HepG2 (cell line): Measurements from ENCODE around the gene HELB. TPM values are rescaled to one million over a fixed set of nuclear protein-coding genes. Genes with fewer than 3 reads are reported as not detected.

Source experiments
- BORCS8-MEF2B ChIP-seq: sonication (generic); formaldehyde crosslinking; IDR thresholded peaks from 2 replicates; pipeline ENCODE4 v1.8.0; 2022; ENCODE audit warnings: mild to moderate bottlenecking, missing genetic modification reagents
- BRD4 ChIP-seq: sonication (generic); formaldehyde crosslinking; IDR thresholded peaks from 2 replicates; pipeline ENCODE4 v1.4.0; 2020; ENCODE audit warnings: missing genetic modification reagents
- FIP1L1 ChIP-seq: fragments of 200-400 bp; formaldehyde crosslinking; IDR thresholded peaks from 2 replicates; pipeline ENCODE4 v1.6.1; 2018; ENCODE audit warnings: low read depth, mild to moderate bottlenecking, low read length, moderate library complexity, borderline replicate concordance; ENCODE audit not compliant: insufficient read depth
- GTF2F1 ChIP-seq: fragments of 150-350 bp; IDR thresholded peaks from 2 replicates; pipeline ENCODE4 v1.6.1; 2014; ENCODE audit warnings: low read length
- GZF1 ChIP-seq: sonication (generic); formaldehyde crosslinking; IDR thresholded peaks from 2 replicates; pipeline ENCODE4 v1.5.1; 2020; ENCODE audit warnings: mild to moderate bottlenecking, missing genetic modification reagents
- HMG20B ChIP-seq: conservative IDR thresholded peaks from 2 replicates; pipeline ENCODE4 v1.6.1; 2016; ENCODE audit warnings: missing genetic modification reagents, missing compliant biosample characterization
- LCORL ChIP-seq, 2 experiments: fragments of 450-650 bp in 1 of 2; sonication (generic) in 1 of 2; formaldehyde crosslinking in 1 of 2; IDR thresholded peaks; 2 replicates each; pipeline versions ENCODE4 v1.5.0 to v1.6.1; 2017 to 2020; ENCODE audit warnings: antibody characterized with exemption in 1 of 2, missing genetic modification reagents in 1 of 2
- MATR3 ChIP-seq: sonication (generic); formaldehyde crosslinking; IDR thresholded peaks from 2 replicates; pipeline ENCODE4 v1.4.0; 2020; ENCODE audit warnings: missing genetic modification reagents
- MAX ChIP-seq: IDR thresholded peaks from 2 replicates; pipeline ENCODE4 v1.6.1; 2012; ENCODE audit warnings: inconsistent platforms
- MXD3 ChIP-seq: IDR thresholded peaks from 2 replicates; pipeline ENCODE4 v1.6.1; 2016; ENCODE audit warnings: mild to moderate bottlenecking, missing biosample characterization, missing genetic modification reagents
- MYNN ChIP-seq: sonication (generic); formaldehyde crosslinking; IDR thresholded peaks from 2 replicates; pipeline ENCODE4 v1.4.0; 2020; ENCODE audit warnings: mild to moderate bottlenecking, low read depth, missing genetic modification reagents
- NFIC ChIP-seq: IDR thresholded peaks from 2 replicates; pipeline ENCODE4 v1.6.1; 2012; ENCODE audit warnings: mild to moderate bottlenecking, low read length, inconsistent platforms
- PHB2 ChIP-seq: fragments of 450-650 bp; IDR thresholded peaks from 2 replicates; pipeline ENCODE4 v1.6.1; 2018; ENCODE audit not compliant: partially characterized antibody
- PPARG ChIP-seq: conservative IDR thresholded peaks from 2 replicates; pipeline ENCODE4 v1.6.1; 2016; ENCODE audit warnings: missing biosample characterization, missing genetic modification reagents
- RNF2 ChIP-seq: fragments of 450-650 bp; conservative IDR thresholded peaks from 2 replicates; pipeline ENCODE4 v1.6.1; 2016; ENCODE audit warnings: low read depth
- SP5 ChIP-seq: IDR thresholded peaks from 2 replicates; pipeline ENCODE4 v1.6.1; 2016; ENCODE audit warnings: low read depth, borderline replicate concordance
- TARDBP ChIP-seq: sonication (generic); formaldehyde crosslinking; IDR thresholded peaks from 2 replicates; pipeline ENCODE4 v1.8.0; 2022; ENCODE audit warnings: mild to moderate bottlenecking, missing genetic modification reagents
- TCF12 ChIP-seq, 2 experiments: fragments of 450-650 bp in 1 of 2; sonication (generic) in 1 of 2; formaldehyde crosslinking in 1 of 2; IDR thresholded peaks; 2 replicates each; pipeline versions ENCODE4 v1.6.1 to v1.8.0; 2017 to 2022; ENCODE audit warnings: antibody characterized with exemption in 1 of 2, mild to moderate bottlenecking in 1 of 2, missing genetic modification reagents in 1 of 2, moderate library complexity in 1 of 2
- ZBTB7B ChIP-seq: sonication (generic); formaldehyde crosslinking; IDR thresholded peaks from 2 replicates; pipeline ENCODE4 v1.4.0; 2020; ENCODE audit warnings: missing genetic modification reagents
- ZNF431 ChIP-seq: sonication (generic); formaldehyde crosslinking; IDR thresholded peaks from 2 replicates; pipeline ENCODE4 v1.9.0; 2022; ENCODE audit warnings: missing genetic modification reagents, low read depth, mild to moderate bottlenecking, borderline replicate concordance
- ZNF441 ChIP-seq: sonication (generic); formaldehyde crosslinking; IDR thresholded peaks from 2 replicates; pipeline ENCODE4 v1.7.0; 2021; ENCODE audit warnings: missing genetic modification reagents, borderline replicate concordance
- ZNF740 ChIP-seq: sonication (generic); formaldehyde crosslinking; IDR thresholded peaks from 2 replicates; pipeline ENCODE4 v1.4.0; 2020; ENCODE audit warnings: missing genetic modification reagents
- ZNF75D ChIP-seq: sonication (generic); formaldehyde crosslinking; IDR thresholded peaks from 2 replicates; pipeline ENCODE4 v1.8.1; 2023; ENCODE audit warnings: missing genetic modification reagents, mild to moderate bottlenecking, borderline replicate concordance
- ZNF891 ChIP-seq: sonication (generic); formaldehyde crosslinking; IDR thresholded peaks from 2 replicates; pipeline ENCODE4 v1.5.0; 2020; ENCODE audit warnings: mild to moderate bottlenecking, missing genetic modification reagents
- polyA plus RNA-seq, 8 experiments: library from polyadenylated mRNA; depleted of rRNA in 3 of 8; stranded (reverse) in 7 of 8; unstranded in 1 of 8; fragments of >200 nt; fragmentation: Illumina TruSeq in 4 of 8; extraction: Trizol in 4 of 8; gene quantifications; 2 replicates each; pipeline versions ENCODE4 v1.2.1 to v1.2.3, GENCODE V29; 2011 to 2016; ENCODE audit warnings: low read depth in 4 of 8, missing spikeins in 1 of 8, mixed read lengths in 1 of 8; ENCODE audit not compliant: insufficient read depth in 1 of 8
- total RNA-seq, 5 experiments: library from RNA; depleted of rRNA; stranded (reverse); fragments of >200 nt; fragmentation: Illumina TruSeq; extraction: Trizol; gene quantifications; 2 replicates each; pipeline ENCODE4 v1.2.3, GENCODE V29; 2016; ENCODE audit warnings: low read depth in 1 of 5
- TF ChIP-seq, protein P1 (sequence below): sonication (generic); formaldehyde crosslinking; IDR thresholded peaks from 2 replicates; pipeline ENCODE4 v1.4.0; 2020; ENCODE audit warnings: missing genetic modification reagents, low read depth, mild to moderate bottlenecking, borderline replicate concordance

The HELB gene
- total and polyA plus RNA-seq, 2 of the 13 experiments (the other 11 are each of a cell fraction or from before 2014, with no cell fraction given) = 1.7 to 3.7 TPM

DNA sequence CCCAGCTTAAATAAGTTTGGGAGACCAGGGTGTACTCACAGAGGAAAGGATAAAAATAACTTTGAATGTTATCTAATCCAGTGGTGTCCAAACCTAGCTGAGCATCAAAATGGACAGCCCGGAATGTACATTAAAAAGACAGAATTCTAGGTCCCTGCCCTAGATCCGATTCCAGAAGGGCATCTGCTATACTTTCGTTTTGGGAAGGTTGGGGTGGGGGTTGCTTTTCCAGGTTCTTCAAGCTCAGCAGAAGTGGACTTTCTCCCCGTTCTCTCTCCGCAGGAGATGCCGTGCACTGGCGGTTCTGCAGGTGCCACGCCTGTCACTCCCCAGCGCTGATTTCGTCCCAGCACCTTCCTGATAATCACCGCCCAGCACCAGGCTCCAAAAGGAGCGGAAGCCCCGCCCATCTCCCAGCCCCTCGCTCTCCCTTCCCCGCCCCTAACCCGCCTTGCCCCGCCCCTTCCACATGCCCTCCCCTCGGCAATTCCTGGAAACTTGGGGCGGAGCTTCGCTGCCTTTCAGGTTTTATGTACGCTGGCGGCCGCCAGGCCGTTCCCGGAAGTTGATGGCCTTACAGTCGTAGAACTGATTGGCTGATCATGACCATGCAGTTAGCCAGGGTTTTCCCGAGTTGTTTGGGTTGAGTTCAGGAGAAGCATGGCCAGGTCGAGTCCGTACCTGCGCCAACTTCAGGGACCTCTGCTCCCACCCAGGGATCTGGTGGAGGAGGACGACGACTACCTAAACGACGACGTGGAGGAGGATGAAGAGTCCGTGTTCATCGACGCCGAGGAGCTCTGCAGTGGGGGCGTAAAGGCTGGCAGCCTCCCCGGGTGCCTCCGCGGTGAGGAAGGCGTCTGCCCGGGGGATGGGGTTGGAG lies at the start of gene HELB (continued):
- TF ChIP-seq RNF2 (peak; percentile 71), ZNF441 (CRISPR knock-in tag) (no peak), ZNF431 (CRISPR knock-in tag) (no peak), GZF1 (CRISPR knock-in tag) (no peak), SP5 (CRISPR knock-in tag) (peak; percentile 81), TARDBP (CRISPR knock-in tag) (no peak), BORCS8-MEF2B (CRISPR knock-in tag) (peak; percentile 45; the same call in 1 of the 2 replicates), PHB2 (no peak), MAX (peak; percentile 76), MYNN (CRISPR knock-in tag) (no peak), LCORL (IDR thresholded peaks at IDR 0.05) (no peak), LCORL (CRISPR knock-in tag; IDR thresholded peaks at IDR 0.05) (peak; percentile 58; the same call in 1 of the 2 replicates), GTF2F1 (no peak), ZNF75D (no peak), HMG20B (no peak), ZNF740 (no peak), PPARG (no peak), MXD3 (no peak), ZBTB7B (CRISPR knock-in tag) (no peak), TCF12 (IDR thresholded peaks at IDR 0.05) (no peak), TCF12 (CRISPR knock-in tag; IDR thresholded peaks at IDR 0.05) (no peak), MATR3 (CRISPR knock-in tag) (no peak), BRD4 (CRISPR knock-in tag) (peak; percentile 70; the same call in 1 of the 2 replicates), NFIC (no peak), FIP1L1 (no peak), ZNF891 (peak; percentile 47; the same call in 1 of the 2 replicates)
- TF ChIP-seq, protein P1, sequence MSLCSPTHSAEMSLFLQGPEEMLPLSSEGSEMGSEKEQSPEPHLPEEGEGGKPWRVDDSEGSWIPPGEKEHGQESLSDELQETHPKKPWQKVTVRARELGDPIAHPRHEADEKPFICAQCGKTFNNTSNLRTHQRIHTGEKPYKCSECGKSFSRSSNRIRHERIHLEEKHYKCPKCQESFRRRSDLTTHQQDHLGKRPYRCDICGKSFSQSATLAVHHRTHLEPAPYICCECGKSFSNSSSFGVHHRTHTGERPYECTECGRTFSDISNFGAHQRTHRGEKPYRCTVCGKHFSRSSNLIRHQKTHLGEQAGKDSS (CRISPR knock-in tag) = peak; percentile 78; the same call in 1 of the 2 replicates
